AG20443 (cell line): ENCODE results near the gene C9orf50.
A peak's percentile ranks its signal among the peaks of the same experiment; 100 is the strongest.

ENCODE experiments used
- DNase-seq: peaks from one replicate; pipeline ENCODE4 v3.0.0; 2012; ENCODE audit warnings: low spot score, mixed read lengths

C9orf50 gene

DNA sequence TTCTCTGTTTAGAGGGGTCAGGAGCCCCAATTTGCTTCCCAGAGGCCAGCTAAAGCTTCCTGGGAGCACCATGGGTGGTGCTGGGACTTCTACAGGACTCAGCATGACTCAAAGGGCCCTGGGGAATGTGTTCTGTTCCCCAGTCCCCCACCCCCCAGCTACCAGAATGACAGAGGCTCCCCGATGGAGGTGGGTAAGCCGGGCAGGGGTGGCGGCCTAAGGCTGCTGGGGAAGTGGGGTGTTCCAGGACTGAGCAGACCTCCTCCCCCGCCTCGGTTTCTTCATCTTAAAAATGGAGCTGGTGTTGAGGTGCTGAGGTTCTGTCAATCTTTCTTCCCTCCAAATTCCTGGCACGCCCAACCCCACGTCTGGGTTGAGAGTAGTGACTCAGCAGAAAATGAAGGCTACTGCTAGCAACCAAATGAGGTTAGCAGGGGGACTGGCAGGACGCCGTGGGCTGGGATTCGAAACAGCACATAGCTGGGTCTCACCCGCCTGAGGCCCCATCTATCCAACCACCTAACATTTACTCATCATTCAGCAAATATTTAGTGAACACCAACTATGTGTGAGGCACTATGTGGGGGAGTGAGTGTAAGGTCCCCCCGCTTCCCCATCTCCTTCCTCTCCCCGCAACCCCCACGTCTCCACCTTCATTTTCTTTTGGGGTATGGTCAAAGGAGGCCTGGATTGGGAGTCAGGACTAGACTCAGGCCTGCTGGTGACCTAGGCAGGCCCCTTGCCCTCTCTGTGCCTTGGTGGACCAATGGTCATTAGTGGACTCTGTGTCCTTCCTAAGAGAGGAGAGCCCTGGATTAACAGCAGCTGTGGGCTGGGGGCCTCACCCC is 50.2 kb downstream of the C9orf50 start:
- DNase-seq = peak; percentile 79

GRCh38 chr9:129569502-129570449 is 51.1 kb downstream of the C9orf50 start:
- no peak for DNase-seq

DNA sequence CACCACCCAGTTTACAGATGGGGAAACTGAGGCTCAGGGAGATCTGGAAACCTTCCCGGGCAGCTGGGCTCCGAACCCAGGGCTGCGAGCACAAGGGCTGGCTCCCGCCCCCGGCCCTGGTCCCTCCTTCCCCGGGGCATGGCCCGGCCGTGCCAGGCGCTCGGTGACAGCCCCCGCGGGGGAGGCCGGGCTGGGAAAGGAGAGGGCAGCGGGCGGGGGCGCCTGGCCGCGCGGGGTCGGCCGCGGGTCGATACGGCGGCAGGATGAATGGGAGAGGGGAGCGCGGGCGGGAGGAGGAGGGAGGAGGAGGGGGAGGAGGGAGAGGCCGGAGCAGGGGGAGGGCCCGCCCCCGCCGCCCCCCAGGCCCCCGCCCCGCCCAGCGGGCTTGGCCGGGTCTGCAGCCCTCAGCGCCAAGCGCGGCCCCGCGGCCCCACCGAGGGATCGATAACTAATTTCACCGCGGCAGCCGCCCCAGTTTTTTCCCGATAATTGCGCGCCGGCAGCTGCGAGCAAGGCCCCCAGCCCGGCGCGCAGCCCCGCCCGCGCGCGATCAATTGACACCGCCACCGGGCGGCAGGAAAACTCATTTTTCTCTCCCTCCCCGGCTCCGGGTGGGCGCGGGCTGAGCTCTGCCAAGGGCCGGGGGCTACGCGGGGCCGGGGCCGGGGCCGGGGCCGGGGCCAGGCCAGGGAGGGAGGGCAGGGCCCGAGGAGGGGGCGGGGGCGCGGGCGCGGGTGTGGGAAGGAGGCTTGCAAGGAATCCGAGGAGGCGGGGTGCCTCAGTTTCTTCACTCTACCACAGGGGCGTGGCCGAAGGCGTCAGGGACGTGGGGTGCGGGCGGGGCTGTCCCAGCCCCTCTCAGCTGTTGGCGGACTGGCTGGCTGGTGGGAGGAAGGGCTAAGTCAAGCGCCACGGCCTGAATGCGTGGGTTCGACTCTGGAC is 52.1 kb downstream of the C9orf50 start:
- peak; percentile 51 for DNase-seq

DNA sequence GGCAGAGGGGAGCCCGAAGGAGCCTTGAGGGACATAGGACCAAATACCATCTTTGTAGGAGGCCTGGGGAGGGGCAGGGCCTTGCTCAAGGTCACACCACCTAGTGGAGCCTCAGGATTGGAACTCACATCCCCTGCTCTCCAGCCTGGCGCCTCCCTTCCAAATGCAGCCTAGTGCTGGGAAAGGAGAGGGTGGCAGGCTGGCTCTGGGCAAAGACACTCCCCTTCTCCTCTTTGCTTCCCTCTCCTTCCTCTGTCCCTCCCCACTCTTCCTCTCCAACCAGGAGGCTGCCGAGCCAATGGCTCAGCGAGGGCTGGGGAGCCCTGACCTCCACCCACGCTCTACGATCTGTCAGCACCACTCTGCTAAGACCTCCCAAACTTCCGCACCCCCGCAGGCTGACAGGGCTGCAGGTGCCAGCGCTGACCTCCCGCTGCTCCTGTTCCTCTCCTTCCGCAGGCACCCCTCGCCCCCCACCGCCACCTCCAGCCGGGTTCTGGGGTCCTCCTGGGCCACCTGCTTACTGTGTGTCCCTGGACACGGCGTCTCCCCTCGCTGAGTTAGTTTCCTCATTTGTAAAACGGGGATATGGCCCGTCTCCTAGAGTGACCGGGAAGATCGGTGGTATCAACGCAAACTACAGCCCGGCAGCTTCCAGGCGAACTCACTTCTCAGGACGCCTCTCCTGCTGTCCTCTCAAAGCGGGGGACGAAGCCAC is 52.9 kb downstream of the C9orf50 start:
- DNase-seq = peak; percentile 62

GRCh38 chr9:129567329-129567728 is 53.6 kb downstream of the C9orf50 start:
- no peak for DNase-seq

- no peak for DNase-seq
Observed at GRCh38 chr9:129566563-129567266, 54.2 kb downstream of the C9orf50 start.

- no peak for DNase-seq
Observed at GRCh38 chr9:129562917-129563316, 58.0 kb downstream of the C9orf50 start.

GRCh38 chr9:129562514-129562913 is 58.4 kb downstream of the C9orf50 start:
- no peak for DNase-seq
